Measurements from ENCODE around the gene ZFAND3. TPM values are rescaled to one million over a fixed set of nuclear protein-coding genes. Genes with fewer than 3 reads are reported as not detected.

The ZFAND3 gene
- polyA plus RNA-seq, 1 donor from 2014 or later, result 19.7 TPM

- Histone ChIP-seq H3K4me2 (ENCODE audit: low read length) (no peak overlapping the region), H3K27me3 (ENCODE audit: insufficient read depth, low read depth, low read length) (no peaks in the 10 kb centered on the region), H3K27ac (ENCODE audit: low read length) (peak overlapping the region; percentile 49), H3K9me3 (ENCODE audit: low read length) (no peaks in the 10 kb centered on the region), H2AFZ (ENCODE audit: low read depth, low read length) (no peak overlapping the region), H3F3A (ENCODE audit: insufficient read depth, low read length, poor library complexity, severe bottlenecking) (peaks cover 9% of the 10 kb centered on the region), H4K20me1 (ENCODE audit: insufficient read depth) (no peaks in the 10 kb centered on the region), H3K9me2 (ENCODE audit: insufficient read depth, low read length) (no peaks in the 10 kb centered on the region), H3K79me2 (replicated peaks; ENCODE audit: insufficient read depth, low read length) (peaks cover 4% of the 10 kb centered on the region), H3K4me3 (ENCODE audit: low read length) (peak overlapping the region; percentile 28), H3K9ac (ENCODE audit: low read length) (peak overlapping the region; percentile 6), H3K36me3 (ENCODE audit: insufficient read depth, low read length) (no peaks in the 10 kb centered on the region)
- no peak for TF ChIP-seq CTCF (IDR thresholded peaks at IDR 0.05; ENCODE audit: poor library complexity, severe bottlenecking)
- TF ChIP-seq SMC3 (conservative IDR thresholded peaks at IDR 0.05; ENCODE audit: poor library complexity), result peak; percentile 50
- no peak for TF ChIP-seq TAF1 (IDR thresholded peaks at IDR 0.05; ENCODE audit: low read depth)
- TF ChIP-seq REST (IDR thresholded peaks at IDR 0.05; ENCODE audit: borderline replicate concordance), result peak; percentile 83
- peak; percentile 38 for TF ChIP-seq RAD21 (conservative IDR thresholded peaks at IDR 0.05)
- no peak for TF ChIP-seq MXI1 (conservative IDR thresholded peaks at IDR 0.05; ENCODE audit: poor library complexity, severe bottlenecking)
- peak; percentile 97 for TF ChIP-seq EP300 (conservative IDR thresholded peaks at IDR 0.05; ENCODE audit: poor library complexity, severe bottlenecking)
- no peak for TF ChIP-seq EZH2 (IDR thresholded peaks at IDR 0.05; ENCODE audit: borderline replicate concordance, insufficient read depth, low read length, poor library complexity, severe bottlenecking)
- peak; percentile 71 for TF ChIP-seq POLR2AphosphoS5 (IDR thresholded peaks at IDR 0.05)
Measured at GRCh38 chr6:38110481-38110971, 291.0 kb downstream of the ZFAND3 start.

GRCh38 chr6:38112181-38112580, 292.7 kb downstream of the ZFAND3 start:
- TF ChIP-seq EZH2 (IDR thresholded peaks at IDR 0.05; ENCODE audit: borderline replicate concordance, insufficient read depth, low read length, poor library complexity, severe bottlenecking), result no peak
- no peak for TF ChIP-seq EP300 (conservative IDR thresholded peaks at IDR 0.05; ENCODE audit: poor library complexity, severe bottlenecking)
- no peak for TF ChIP-seq TAF1 (IDR thresholded peaks at IDR 0.05; ENCODE audit: low read depth)
- TF ChIP-seq SMC3 (conservative IDR thresholded peaks at IDR 0.05; ENCODE audit: poor library complexity), result no peak
- no peak for TF ChIP-seq RAD21 (conservative IDR thresholded peaks at IDR 0.05)
- TF ChIP-seq POLR2AphosphoS5 (IDR thresholded peaks at IDR 0.05), result no peak
- no peak for TF ChIP-seq REST (IDR thresholded peaks at IDR 0.05; ENCODE audit: borderline replicate concordance)
- no peak for TF ChIP-seq CTCF (IDR thresholded peaks at IDR 0.05; ENCODE audit: poor library complexity, severe bottlenecking)
- no peak for TF ChIP-seq MXI1 (conservative IDR thresholded peaks at IDR 0.05; ENCODE audit: poor library complexity, severe bottlenecking)
- Histone ChIP-seq H3K36me3 (ENCODE audit: insufficient read depth, low read length) (no peaks in the 10 kb centered on the region), H2AFZ (ENCODE audit: low read depth, low read length) (no peak overlapping the region), H3K9me2 (ENCODE audit: insufficient read depth, low read length) (no peaks in the 10 kb centered on the region), H3F3A (ENCODE audit: insufficient read depth, low read length, poor library complexity, severe bottlenecking) (peaks cover 9% of the 10 kb centered on the region), H3K27ac (ENCODE audit: low read length) (no peak overlapping the region), H4K20me1 (ENCODE audit: insufficient read depth) (no peaks in the 10 kb centered on the region), H3K4me3 (ENCODE audit: low read length) (no peak overlapping the region), H3K4me2 (ENCODE audit: low read length) (no peak overlapping the region), H3K9me3 (ENCODE audit: low read length) (no peaks in the 10 kb centered on the region), H3K9ac (ENCODE audit: low read length) (no peak overlapping the region), H3K27me3 (ENCODE audit: insufficient read depth, low read depth, low read length) (no peaks in the 10 kb centered on the region), H3K79me2 (replicated peaks; ENCODE audit: insufficient read depth, low read length) (peaks cover 4% of the 10 kb centered on the region)

All from neural cell (in vitro differentiated cells).